HFFc6 (cell line): ENCODE results near the gene IRX6. TPM values are rescaled to one million over a fixed set of nuclear protein-coding genes. Genes with fewer than 3 reads are reported as not detected.

Experiments used
- DNase-seq: peaks from one replicate; pipeline ENCODE4 v3.0.0-alpha.2; 2018
- H3K27ac Mint-ChIP-seq: 2 replicates; pipeline ENCODE4 v1.8.0; 2020; ENCODE audit warnings: mild to moderate bottlenecking, mixed read lengths
- H3K27me3 Mint-ChIP-seq: 2 replicates; pipeline ENCODE4 v1.8.0; 2021; ENCODE audit warnings: mild to moderate bottlenecking, moderate library complexity, mixed read lengths; ENCODE audit not compliant: insufficient read depth
- H3K36me3 Mint-ChIP-seq: 2 replicates; pipeline ENCODE4 v1.8.0; 2021; ENCODE audit warnings: low read depth, mixed read lengths
- H3K4me1 Mint-ChIP-seq: 2 replicates; pipeline ENCODE4 v1.8.0; 2020; ENCODE audit warnings: low read depth, mixed read lengths
- H3K4me3 Mint-ChIP-seq: 2 replicates; pipeline ENCODE4 v1.8.0; 2020; ENCODE audit warnings: mild to moderate bottlenecking, moderate library complexity, mixed read lengths
- H3K9me3 Mint-ChIP-seq: 2 replicates; pipeline ENCODE4 v1.8.0; 2020; ENCODE audit warnings: mild to moderate bottlenecking, mixed read lengths
- CTCF ChIP-seq: fragments of 200-600 bp; sonication (generic); IDR thresholded peaks from 2 replicates; pipeline ENCODE4 v1.5.0; 2021; ENCODE audit warnings: antibody characterized with exemption, mild to moderate bottlenecking
- total RNA-seq, 6 experiments: library from RNA; stranded (reverse); fragmentation: NEBNext Ultra II Directional; extraction: Animal tissue kit (Norgen Biotek cat#: 25700); gene quantifications; 2 replicates in 1 of 6; 3 replicates in 5 of 6; pipeline ENCODE4 v1.2.3, GENCODE V29; 2021

The IRX6 gene
- total RNA-seq, 6 experiments from 2014 or later = not detected

GRCh38 chr16:55322327-55322726 is 1.7 kb upstream of the IRX6 start:
- Mint-ChIP-seq H3K36me3 (no peaks in the 10 kb centered on the region), H3K4me3 (no peak overlapping the region)

GRCh38 chr16:55324285-55325079 is 479 bp downstream of the IRX6 start:
- Mint-ChIP-seq H3K9me3 (no peaks in the 10 kb centered on the region), H3K4me3 (no peak overlapping the region), H3K27me3 (no peaks in the 10 kb centered on the region; the same call in 1 of the 2 replicates), H3K27ac (no peak overlapping the region), H3K4me1 (no peaks in the 10 kb centered on the region), H3K36me3 (no peaks in the 10 kb centered on the region)
- DNase-seq = no peak
- no peak for TF ChIP-seq CTCF

More at GRCh38 chr16:55322327-55322726, 1.7 kb upstream of the IRX6 start:
- TF ChIP-seq CTCF = no peak
- no peak for DNase-seq
- H3K4me1 Mint-ChIP-seq = no peaks in the 10 kb centered on the region
- H3K27me3 Mint-ChIP-seq = no peaks in the 10 kb centered on the region; the same call in 1 of the 2 replicates
- H3K9me3 Mint-ChIP-seq = no peaks in the 10 kb centered on the region
- H3K27ac Mint-ChIP-seq = no peak overlapping the region

GRCh38 chr16:55325080-55325447 is 1.1 kb downstream of the IRX6 start:
- no peaks in the 10 kb centered on the region; the same call in 1 of the 2 replicates for H3K27me3 Mint-ChIP-seq

GRCh38 chr16:55325458-55326109 is 1.6 kb downstream of the IRX6 start:
- no peak overlapping the region for H3K27ac Mint-ChIP-seq
- peaks cover under 1% of the 10 kb centered on the region; the same call in 1 of the 2 replicates for H3K27me3 Mint-ChIP-seq
- H3K4me3 Mint-ChIP-seq = no peak overlapping the region
- peaks cover 8% of the 10 kb centered on the region; the same call in 1 of the 2 replicates for H3K9me3 Mint-ChIP-seq
- no peaks in the 10 kb centered on the region for H3K4me1 Mint-ChIP-seq
- no peak for DNase-seq
- TF ChIP-seq CTCF = no peak
- no peaks in the 10 kb centered on the region for H3K36me3 Mint-ChIP-seq

More at GRCh38 chr16:55325080-55325447, 1.1 kb downstream of the IRX6 start:
- Mint-ChIP-seq H3K9me3 (peaks cover 2% of the 10 kb centered on the region; the same call in 1 of the 2 replicates), H3K36me3 (no peaks in the 10 kb centered on the region), H3K4me3 (no peak overlapping the region), H3K4me1 (no peaks in the 10 kb centered on the region), H3K27ac (no peak overlapping the region)
- DNase-seq = no peak
- no peak for TF ChIP-seq CTCF

GRCh38 chr16:55326261-55327092 is 2.5 kb downstream of the IRX6 start:
- DNase-seq = no peak
- no peak overlapping the region for H3K27ac Mint-ChIP-seq
- no peak for TF ChIP-seq CTCF
- H3K36me3 Mint-ChIP-seq = no peaks in the 10 kb centered on the region
- H3K27me3 Mint-ChIP-seq = peaks cover 2% of the 10 kb centered on the region; the same call in 1 of the 2 replicates
- peaks cover 14% of the 10 kb centered on the region; the same call in 1 of the 2 replicates for H3K9me3 Mint-ChIP-seq
- no peak overlapping the region for H3K4me3 Mint-ChIP-seq
- H3K4me1 Mint-ChIP-seq = no peaks in the 10 kb centered on the region
